H1 (cell line): ENCODE data around the gene DZIP1L. TPM values are rescaled to one million over a fixed set of nuclear protein-coding genes. Genes with fewer than 3 reads are reported as not detected.

Source experiments
- CTCF ChIA-PET: fragments of 300-600 bp; sonication (Branson Sonifier 250); formaldehyde crosslinking; loops from one replicate; lab custom pipeline; 2021; ENCODE audit not compliant: partially characterized antibody; lab: Charles Lee
- POLR2A ChIA-PET: fragments of 300-600 bp; sonication (Branson Sonifier 250); formaldehyde crosslinking; loops from one replicate; lab custom pipeline; 2021; ENCODE audit warnings: inconsistent platforms; ENCODE audit not compliant: partially characterized antibody; lab: Charles Lee
- DNase-seq, 2 experiments: peaks; one replicate each; pipeline versions ENCODE4 v3.0.0 to v3.0.0-alpha.2; 2010 to 2022; ENCODE audit warnings: low spot score in 2 of 2, low read depth in 1 of 2, mixed read lengths in 1 of 2
- FAIRE-seq: peaks from 2 replicates; lab custom pipeline; 2011; peaks lifted over from hg19 to GRCh38; lab: Jason Lieb, UNC
- H2AFZ ChIP-seq: 2 replicates; pipeline ENCODE4 v1.8.1; 2012; ENCODE audit warnings: low read length, inconsistent platforms
- H2AK5ac ChIP-seq: 2 replicates; pipeline ENCODE4 v1.6.1; 2013; ENCODE audit warnings: low read depth, low read length
- H2BK120ac ChIP-seq: replicated peaks from 2 replicates; pipeline ENCODE3; 2013; ENCODE audit warnings: low read depth, low read length, inconsistent platforms
- H2BK12ac ChIP-seq: 2 replicates; pipeline ENCODE4 v1.6.1; 2013; ENCODE audit warnings: low read depth, low read length
- H2BK15ac ChIP-seq: 2 replicates; pipeline ENCODE4 v1.6.1; 2013; ENCODE audit warnings: low read length
- H2BK20ac ChIP-seq: 2 replicates; pipeline ENCODE4 v1.6.1; 2013; ENCODE audit warnings: low read length
- H2BK5ac ChIP-seq: 2 replicates; pipeline ENCODE4 v1.6.1; 2013; ENCODE audit warnings: low read depth, low read length
- H3K14ac ChIP-seq: 2 replicates; pipeline ENCODE4 v1.6.1; 2013; ENCODE audit warnings: inconsistent platforms; ENCODE audit not compliant: insufficient read length
- H3K18ac ChIP-seq: 2 replicates; pipeline ENCODE4 v1.6.1; 2013; ENCODE audit warnings: low read length; ENCODE audit errors: extremely low read depth
- H3K23ac ChIP-seq: 2 replicates; pipeline ENCODE4 v1.6.1; 2013; ENCODE audit warnings: inconsistent platforms; ENCODE audit not compliant: insufficient read length
- H3K23me2 ChIP-seq: 2 replicates; pipeline ENCODE4 v1.6.1; 2013; ENCODE audit warnings: low read depth, low read length
- H3K27ac ChIP-seq: 2 replicates; pipeline ENCODE4 v1.6.1; 2011; ENCODE audit warnings: low read depth, low read length, inconsistent platforms
- H3K27me3 ChIP-seq, 4 experiments: replicated peaks in 1 of 4; 1 replicate in 1 of 4; 2 replicates in 3 of 4; pipeline versions ENCODE4 v1.6.1 to v1.8.1; 2011 to 2013; ENCODE audit warnings: low read length in 3 of 4, mild to moderate bottlenecking in 3 of 4, inconsistent platforms in 2 of 4, mixed read lengths in 2 of 4, moderate library complexity in 1 of 4; ENCODE audit not compliant: control insufficient read depth in 3 of 4, insufficient read depth in 3 of 4; ENCODE audit errors: extremely low read depth in 1 of 4
- H3K36me3 ChIP-seq, 4 experiments: 2 replicates each; pipeline versions ENCODE4 v1.6.1 to v1.8.1; 2011 to 2013; ENCODE audit warnings: mild to moderate bottlenecking in 4 of 4, low read length in 3 of 4, moderate library complexity in 2 of 4, control low read depth in 1 of 4, inconsistent platforms in 1 of 4; ENCODE audit not compliant: insufficient read depth in 4 of 4, control insufficient read depth in 2 of 4
- H3K4ac ChIP-seq: replicated peaks from 2 replicates; pipeline ENCODE3; 2013; ENCODE audit warnings: low read length, low read depth, mixed read lengths, inconsistent platforms; ENCODE audit not compliant: insufficient read length
- H3K4me1 ChIP-seq, 4 experiments: replicated peaks in 1 of 4; 1 replicate in 1 of 4; 2 replicates in 3 of 4; pipeline versions ENCODE4 v1.6.1 to v1.8.1; 2011 to 2013; ENCODE audit warnings: low read length in 3 of 4, inconsistent platforms in 2 of 4, mixed read lengths in 1 of 4; ENCODE audit not compliant: insufficient read depth in 4 of 4, control insufficient read depth in 3 of 4
- H3K4me2 ChIP-seq, 2 experiments: 2 replicates each; pipeline versions ENCODE4 v1.6.1 to v1.8.1; 2011 to 2013; ENCODE audit warnings: low read depth in 2 of 2, low read length in 2 of 2, control low read depth in 1 of 2, inconsistent platforms in 1 of 2, mild to moderate bottlenecking in 1 of 2; ENCODE audit not compliant: insufficient read depth in 1 of 2
- H3K4me3 ChIP-seq, 4 experiments: fragments of 200-600, 300-600 bp in 1 of 4; sonication (generic), shearing (Covaris generic), sonication (Bioruptor Twin) in 1 of 4; 2 replicates each; pipeline versions ENCODE4 v1.5.1 to v1.8.1; 2011 to 2016; ENCODE audit warnings: low read length in 4 of 4, low read depth in 3 of 4, control low read depth in 2 of 4, inconsistent platforms in 2 of 4, mild to moderate bottlenecking in 2 of 4, mixed read lengths in 1 of 4, moderate library complexity in 1 of 4; ENCODE audit not compliant: insufficient read depth in 2 of 4; ENCODE audit errors: extremely low read depth in 1 of 4
- H3K56ac ChIP-seq: replicated peaks from 2 replicates; pipeline ENCODE3; 2013; ENCODE audit warnings: low read depth, mild to moderate bottlenecking, mixed read lengths, low read length, inconsistent platforms; ENCODE audit not compliant: insufficient read length
- H3K79me1 ChIP-seq: 2 replicates; pipeline ENCODE4 v1.6.1; 2013; ENCODE audit warnings: low read depth, low read length, control low read depth
- H3K79me2 ChIP-seq, 2 experiments: 2 replicates each; pipeline versions ENCODE4 v1.6.1 to v1.8.1; 2012 to 2013; ENCODE audit warnings: low read length in 2 of 2, mild to moderate bottlenecking in 2 of 2, inconsistent platforms in 1 of 2; ENCODE audit not compliant: insufficient read depth in 2 of 2, control insufficient read depth in 1 of 2
- H3K9ac ChIP-seq, 4 experiments: replicated peaks in 1 of 4; 1 replicate in 1 of 4; 2 replicates in 3 of 4; pipeline versions ENCODE4 v1.6.1 to v1.8.1; 2011 to 2013; ENCODE audit warnings: low read depth in 3 of 4, low read length in 3 of 4, control low read depth in 2 of 4, mild to moderate bottlenecking in 2 of 4, moderate library complexity in 2 of 4, inconsistent platforms in 1 of 4; ENCODE audit errors: extremely low read depth in 1 of 4
- H3K9me3 ChIP-seq, 2 experiments: 2 replicates each; pipeline versions ENCODE4 v1.6.1 to v1.8.1; 2012 to 2013; ENCODE audit warnings: mild to moderate bottlenecking in 2 of 2, moderate library complexity in 2 of 2, control low read depth in 1 of 2, inconsistent platforms in 1 of 2, low read depth in 1 of 2, low read length in 1 of 2, mixed read lengths in 1 of 2; ENCODE audit not compliant: insufficient read depth in 2 of 2
- H4K20me1 ChIP-seq, 2 experiments: replicated peaks in 1 of 2; 2 replicates each; pipeline versions ENCODE3 to v1.8.1; 2011 to 2013; ENCODE audit warnings: inconsistent platforms in 2 of 2, low read length in 2 of 2, mild to moderate bottlenecking in 1 of 2; ENCODE audit not compliant: insufficient read depth in 2 of 2, control insufficient read depth in 1 of 2
- H4K5ac ChIP-seq: 2 replicates; pipeline ENCODE4 v1.6.1; 2013; ENCODE audit warnings: low read length, low read depth, mixed read lengths, inconsistent platforms; ENCODE audit not compliant: insufficient read length
- H4K8ac ChIP-seq: 2 replicates; pipeline ENCODE4 v1.8.0; 2013; ENCODE audit warnings: mild to moderate bottlenecking, moderate library complexity, low read length, inconsistent platforms; ENCODE audit not compliant: insufficient read depth; ENCODE audit errors: extremely low read depth
- H4K91ac ChIP-seq: replicated peaks from 2 replicates; pipeline ENCODE3; 2013; ENCODE audit warnings: low read length, mixed read lengths, inconsistent platforms; ENCODE audit not compliant: insufficient read length
- CBX5 ChIP-seq: fragments of 300-800, 300-1000 bp; sonication (generic); IDR thresholded peaks from 2 replicates; pipeline ENCODE4 v1.7.1; 2016; ENCODE audit warnings: antibody characterized with exemption, low read length, low read depth
- PHF8 ChIP-seq: fragments of 200-600 bp; sonication (generic); conservative IDR thresholded peaks from 2 replicates; pipeline ENCODE4 v1.7.1; 2012; ENCODE audit warnings: low read depth, mild to moderate bottlenecking, inconsistent platforms, low read length, moderate library complexity
- POLR2A ChIP-seq, 2 experiments: IDR thresholded peaks; 1 replicate in 1 of 2; 2 replicates in 1 of 2; pipeline ENCODE4 v1.6.1; 2011; ENCODE audit warnings: low read depth in 2 of 2, low read length in 2 of 2, mild to moderate bottlenecking in 2 of 2; ENCODE audit errors: control extremely low read depth in 1 of 2
- RAD21 ChIP-seq, 2 experiments: IDR thresholded peaks in 1 of 2; conservative IDR thresholded peaks in 1 of 2; 2 replicates each; pipeline ENCODE4 v1.6.1; 2011; ENCODE audit warnings: low read depth in 2 of 2, low read length in 2 of 2, improper control_type of control experiment in 1 of 2, inconsistent platforms in 1 of 2, mild to moderate bottlenecking in 1 of 2, moderate library complexity in 1 of 2
- SP1 ChIP-seq: IDR thresholded peaks from 2 replicates; pipeline ENCODE4 v1.6.1; 2011; ENCODE audit warnings: low read depth, low read length
- SP2 ChIP-seq: IDR thresholded peaks from 2 replicates; pipeline ENCODE4 v1.6.1; 2012; ENCODE audit warnings: mild to moderate bottlenecking, low read length, inconsistent platforms
- SRF ChIP-seq: IDR thresholded peaks from 2 replicates; pipeline ENCODE4 v1.6.1; 2011; ENCODE audit warnings: mild to moderate bottlenecking, low read depth, low read length, moderate library complexity
- TAF1 ChIP-seq: IDR thresholded peaks from 2 replicates; pipeline ENCODE4 v1.6.1; 2011; ENCODE audit warnings: mild to moderate bottlenecking, low read depth, low read length
- WGBS, 2 experiments: shearing (Covaris generic) in 1 of 2; methylation state at CpG; one replicate each; pipeline versions ENCODE4 v1.1.6 to v1.1.7; 2013 to 2015; ENCODE audit warnings: low lambda C conversion rate in 2 of 2, mixed read lengths in 2 of 2, inconsistent platforms in 1 of 2, low coverage in 1 of 2, missing lambda C conversion rate in 1 of 2; ENCODE audit not compliant: insufficient replicate concordance in 2 of 2, insufficient coverage in 1 of 2, insufficient read length in 1 of 2; ENCODE audit errors: extremely low coverage in 1 of 2, missing lambda C conversion rate in 1 of 2; 5-methylcytosine and 5-hydroxymethylcytosine counted together
- polyA plus RNA-seq, 7 experiments: library from polyadenylated mRNA; depleted of rRNA in 3 of 7; stranded (reverse) in 5 of 7; unstranded in 2 of 7; fragments of >200 nt in 5 of 7; fragments of 200-250 nt in 2 of 7; gene quantifications; 1 replicate in 5 of 7; 2 replicates in 1 of 7; 4 replicates in 1 of 7; pipeline versions ENCODE4 v1.2.1 to v1.2.3, GENCODE V29; 2011 to 2013; ENCODE audit warnings: missing spikeins in 2 of 7, mixed read lengths in 2 of 7
- total RNA-seq: library from RNA; stranded (reverse); fragmentation: NEBNext Ultra II Directional; extraction: Animal tissue kit (Norgen Biotek cat#: 25700); gene quantifications from 2 replicates; pipeline ENCODE4 v1.2.1, GENCODE V29; 2021

The DZIP1L gene
- total and polyA plus RNA-seq, 2 of the 8 experiments (the other 6 are each of a cell fraction or from before 2014, with no cell fraction given), result 6.5 to 8.3 TPM

DNA sequence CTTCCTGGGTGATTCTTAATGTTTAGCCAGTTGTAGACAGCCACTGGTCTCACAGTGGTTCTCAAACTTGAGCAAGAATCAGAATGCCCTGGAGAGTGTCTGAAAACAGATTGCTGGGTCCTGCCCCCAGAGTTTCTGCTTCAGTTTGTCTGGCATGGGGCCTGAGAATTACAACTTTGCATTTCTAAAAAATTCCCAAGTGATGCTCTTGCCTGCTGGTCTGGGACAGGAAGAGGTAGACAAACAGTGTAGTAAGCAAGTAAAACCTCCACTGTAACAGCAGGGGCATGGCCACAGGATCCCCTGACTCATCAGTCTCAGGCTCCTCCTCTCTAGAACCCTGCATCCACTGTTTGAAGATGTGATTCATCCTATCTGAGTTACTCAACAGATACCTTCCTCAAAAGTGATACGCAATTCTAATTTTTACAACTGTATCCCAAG, 36.5 kb downstream of the DZIP1L start:
- ChIA-PET POLR2A (interaction anchor here (1.8 kb wide), 1 partner anchor 36 kb away, joined by 3 read pairs; the partner anchor contains the start of gene DZIP1L), CTCF (interaction anchor here (1.0 to 2.3 kb wide), 3 partner anchors 8 to 23 kb away, joined by 3 to 11 read pairs (median 4); no protein-coding TSS in a partner anchor)
- H2AFZ ChIP-seq, result no peak overlapping the region
- 0% methylated on average over 1 of the region's 1 CpG; no CpG with 5 or more reads in 1 of the 2 experiments for WGBS, 2 experiments
- no peak overlapping the region for H3K4me2 ChIP-seq
- no peaks in the 10 kb centered on the region for H3K23me2 ChIP-seq
- no peak overlapping the region for H4K8ac ChIP-seq
- no peaks in the 10 kb centered on the region for H3K9me3 ChIP-seq
- H4K20me1 ChIP-seq, result no peaks in the 10 kb centered on the region
- TF ChIP-seq CBX5 (no peak), TAF1 (no peak), SP2 (no peak), SRF (no peak), POLR2A (IDR thresholded peaks at IDR 0.05; ENCODE audit: control extremely low read depth in 1 of 2, low read depth in 2 of 2, low read length in 2 of 2) (no peak), SP1 (no peak), PHF8 (no peak), RAD21 (IDR thresholded peaks at IDR 0.05 in 1 of 2, conservative IDR thresholded peaks at IDR 0.05 in 1 of 2; ENCODE audit: low read depth in 2 of 2, low read length in 2 of 2) (no peak)
- H3K36me3 ChIP-seq, result peaks cover 5 to 22% (median 7%) of the 10 kb centered on the region in 4 experiments; a peak in 6 of 8 replicates
- no peak for FAIRE-seq
- no peak overlapping the region for H3K27ac ChIP-seq
- no peaks in the 10 kb centered on the region for H3K27me3 ChIP-seq
- no peak overlapping the region for H3K23ac ChIP-seq
- H3K9ac ChIP-seq, result no peak overlapping the region
- no peak overlapping the region for H2BK120ac ChIP-seq
- H3K4me3 ChIP-seq, result no peak overlapping the region
- H2BK5ac ChIP-seq, result no peak overlapping the region
- no peaks in the 10 kb centered on the region for H3K79me2 ChIP-seq
- no peak for DNase-seq
- H3K4me1 ChIP-seq, result no peaks in the 10 kb centered on the region
- H2BK15ac ChIP-seq, result no peak overlapping the region
- H3K79me1 ChIP-seq, result no peaks in the 10 kb centered on the region
- H2BK12ac ChIP-seq, result no peak overlapping the region
- no peak overlapping the region for H4K5ac ChIP-seq
- no peak overlapping the region for H3K56ac ChIP-seq
- no peak overlapping the region for H3K4ac ChIP-seq
- H4K91ac ChIP-seq, result no peak overlapping the region
- no peak overlapping the region for H2BK20ac ChIP-seq
- no peak overlapping the region for H3K18ac ChIP-seq
- H3K14ac ChIP-seq, result no peak overlapping the region
- H2AK5ac ChIP-seq, result no peak overlapping the region
